Measurements from ENCODE around the gene DCST2.
"Not testable (repeated sequence)": the region's sequence is repeated elsewhere in the genome, so short reads cannot be mapped to it uniquely, and the experiment has no call there.

The DCST2 gene

GRCh38 chr1:154982897-154983648, 50.5 kb downstream of the DCST2 start, which contains the start of gene FLAD1:
Gene FLAD1 (plus strand): TSS chr1:154983344. CDS start chr1:154983695, 351 bp downstream.
- H2AFZ ChIP-seq (ENCODE audit: low read depth, low read length): peak within 1 kb of the TSS; percentile 77
- DNase-seq (peak; percentile 99), ATAC-seq (ENCODE audit: insufficient read depth, low read depth) (peak; percentile 100)
- TF ChIP-seq CTCF (IDR thresholded peaks at IDR 0.05; ENCODE audit: borderline replicate concordance, extremely low read depth, low read length, poor library complexity, severe bottlenecking) (no peak), EZH2 (IDR thresholded peaks at IDR 0.05; ENCODE audit: borderline replicate concordance, low read depth, low read length, severe bottlenecking) (no peak)
- H3K4me3 ChIP-seq (ENCODE audit: low read depth in 1 of 2, low read length in 2 of 2): peak within 1 kb of the TSS; percentile 71 to 75; a peak in 3 of 4 replicates
- peaks cover 44% of the 10 kb centered on the region for H3K79me2 ChIP-seq (ENCODE audit: insufficient read depth, low read length)
- H3K9ac ChIP-seq (ENCODE audit: low read depth, low read length): peak within 1 kb of the TSS; percentile 66
- H4K20me1 ChIP-seq (ENCODE audit: insufficient read depth, low read length): peaks cover 17% of the 10 kb centered on the region; the same call in 1 of the 2 replicates
- H3K9me3 ChIP-seq (ENCODE audit: insufficient read depth, low read length, severe bottlenecking): no peaks in the 10 kb centered on the region
- H3K4me1 ChIP-seq (ENCODE audit: insufficient read depth, low read length): peaks cover 39% of the 10 kb centered on the region
- H3K27me3 ChIP-seq (ENCODE audit: insufficient read depth, low read length, poor library complexity): no peaks in the 10 kb centered on the region
- peak within 1 kb of the TSS; percentile 96 for H3K4me2 ChIP-seq (ENCODE audit: insufficient read depth, low read length)
- H3K36me3 ChIP-seq (ENCODE audit: insufficient read depth, low read length): peaks cover 34% of the 10 kb centered on the region
- H3K27ac ChIP-seq (ENCODE audit: low read length): peak within 1 kb of the TSS; percentile 77

- peak overlapping the region; percentile 70 for H3K27ac ChIP-seq (ENCODE audit: low read length)
- DNase-seq (no peak), ATAC-seq (ENCODE audit: insufficient read depth, low read depth) (no peak)
- peaks cover 46% of the 10 kb centered on the region for H3K4me1 ChIP-seq (ENCODE audit: insufficient read depth, low read length)
- peaks cover 14% of the 10 kb centered on the region; the same call in 1 of the 2 replicates for H4K20me1 ChIP-seq (ENCODE audit: insufficient read depth, low read length)
- H3K27me3 ChIP-seq (ENCODE audit: insufficient read depth, low read length, poor library complexity): no peaks in the 10 kb centered on the region
- H3K9ac ChIP-seq (ENCODE audit: low read depth, low read length): peak overlapping the region; percentile 66
- peak overlapping the region; percentile 23 to 75; a peak in 3 of 4 replicates for H3K4me3 ChIP-seq (ENCODE audit: low read depth in 1 of 2, low read length in 2 of 2)
- no peaks in the 10 kb centered on the region for H3K9me3 ChIP-seq (ENCODE audit: insufficient read depth, low read length, severe bottlenecking)
- TF ChIP-seq EZH2 (IDR thresholded peaks at IDR 0.05; ENCODE audit: borderline replicate concordance, low read depth, low read length, severe bottlenecking): no peak
- peaks cover 34% of the 10 kb centered on the region for H3K36me3 ChIP-seq (ENCODE audit: insufficient read depth, low read length)
- H2AFZ ChIP-seq (ENCODE audit: low read depth, low read length): peak overlapping the region; percentile 66
- peak overlapping the region; percentile 96 for H3K4me2 ChIP-seq (ENCODE audit: insufficient read depth, low read length)
- peaks cover 49% of the 10 kb centered on the region for H3K79me2 ChIP-seq (ENCODE audit: insufficient read depth, low read length)
Observed at GRCh38 chr1:154982341-154982740, 51.2 kb downstream of the DCST2 start.

GRCh38 chr1:154978360-154978759, 55.2 kb downstream of the DCST2 start:
- Histone ChIP-seq H3K79me2 (ENCODE audit: insufficient read depth, low read length) (peaks cover 65% of the 10 kb centered on the region), H2AFZ (ENCODE audit: low read depth, low read length) (no peak overlapping the region), H3K4me3 (ENCODE audit: low read depth in 1 of 2, low read length in 2 of 2) (no peak overlapping the region), H3K9me3 (ENCODE audit: insufficient read depth, low read length, severe bottlenecking) (no peaks in the 10 kb centered on the region), H3K27me3 (ENCODE audit: insufficient read depth, low read length, poor library complexity) (no peaks in the 10 kb centered on the region), H3K36me3 (ENCODE audit: insufficient read depth, low read length) (peaks cover 48% of the 10 kb centered on the region), H3K4me2 (ENCODE audit: insufficient read depth, low read length) (no peak overlapping the region), H3K27ac (ENCODE audit: low read length) (no peak overlapping the region), H3K9ac (ENCODE audit: low read depth, low read length) (no peak overlapping the region), H4K20me1 (ENCODE audit: insufficient read depth, low read length) (peaks cover 34% of the 10 kb centered on the region), H3K4me1 (ENCODE audit: insufficient read depth, low read length) (peaks cover 58% of the 10 kb centered on the region)
- TF ChIP-seq CTCF (IDR thresholded peaks at IDR 0.05; ENCODE audit: borderline replicate concordance, extremely low read depth, low read length, poor library complexity, severe bottlenecking) (no peak), EZH2 (IDR thresholded peaks at IDR 0.05; ENCODE audit: borderline replicate concordance, low read depth, low read length, severe bottlenecking) (no peak)
- ATAC-seq (ENCODE audit: insufficient read depth, low read depth) (no peak), DNase-seq (no peak)

GRCh38 chr1:154977762-154978161, 55.8 kb downstream of the DCST2 start:
- peaks cover 68% of the 10 kb centered on the region for H3K79me2 ChIP-seq (ENCODE audit: insufficient read depth, low read length)
- ATAC-seq (ENCODE audit: insufficient read depth, low read depth); DNase-seq; H3K27me3 ChIP-seq (ENCODE audit: insufficient read depth, low read length, poor library complexity); H3K27ac ChIP-seq (ENCODE audit: low read length); H3K4me3 ChIP-seq (ENCODE audit: low read depth in 1 of 2, low read length in 2 of 2); H3K9ac ChIP-seq (ENCODE audit: low read depth, low read length); H3K9me3 ChIP-seq (ENCODE audit: insufficient read depth, low read length, severe bottlenecking); H2AFZ ChIP-seq (ENCODE audit: low read depth, low read length): not testable (repeated sequence)
- peak overlapping the region; percentile 12; the same call in 1 of the 2 replicates for H3K4me2 ChIP-seq (ENCODE audit: insufficient read depth, low read length)
- peaks cover 48% of the 10 kb centered on the region for H3K36me3 ChIP-seq (ENCODE audit: insufficient read depth, low read length)
- peaks cover 63% of the 10 kb centered on the region for H3K4me1 ChIP-seq (ENCODE audit: insufficient read depth, low read length)
- H4K20me1 ChIP-seq (ENCODE audit: insufficient read depth, low read length): peaks cover 37% of the 10 kb centered on the region
